Measurements from ENCODE around the gene STK32B. TPM values are rescaled to one million over a fixed set of nuclear protein-coding genes. Genes with fewer than 3 reads are reported as not detected.

STK32B gene
- total RNA-seq, 1 donor from 2014 or later = 46.9 TPM

GRCh38 chr4:5381961-5382441 lies 330.7 kb downstream of the STK32B start:
- Mint-ChIP-seq H3K27ac (ENCODE audit: unreplicated experiment) (peak overlapping the region; percentile 96), H3K4me3 (ENCODE audit: unreplicated experiment) (peak overlapping the region; percentile 14)

GRCh38 chr4:5383191-5383980 lies 332.1 kb downstream of the STK32B start:
- TF ChIP-seq, protein P1, sequence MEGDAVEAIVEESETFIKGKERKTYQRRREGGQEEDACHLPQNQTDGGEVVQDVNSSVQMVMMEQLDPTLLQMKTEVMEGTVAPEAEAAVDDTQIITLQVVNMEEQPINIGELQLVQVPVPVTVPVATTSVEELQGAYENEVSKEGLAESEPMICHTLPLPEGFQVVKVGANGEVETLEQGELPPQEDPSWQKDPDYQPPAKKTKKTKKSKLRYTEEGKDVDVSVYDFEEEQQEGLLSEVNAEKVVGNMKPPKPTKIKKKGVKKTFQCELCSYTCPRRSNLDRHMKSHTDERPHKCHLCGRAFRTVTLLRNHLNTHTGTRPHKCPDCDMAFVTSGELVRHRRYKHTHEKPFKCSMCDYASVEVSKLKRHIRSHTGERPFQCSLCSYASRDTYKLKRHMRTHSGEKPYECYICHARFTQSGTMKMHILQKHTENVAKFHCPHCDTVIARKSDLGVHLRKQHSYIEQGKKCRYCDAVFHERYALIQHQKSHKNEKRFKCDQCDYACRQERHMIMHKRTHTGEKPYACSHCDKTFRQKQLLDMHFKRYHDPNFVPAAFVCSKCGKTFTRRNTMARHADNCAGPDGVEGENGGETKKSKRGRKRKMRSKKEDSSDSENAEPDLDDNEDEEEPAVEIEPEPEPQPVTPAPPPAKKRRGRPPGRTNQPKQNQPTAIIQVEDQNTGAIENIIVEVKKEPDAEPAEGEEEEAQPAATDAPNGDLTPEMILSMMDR (IDR thresholded peaks at IDR 0.05) = no peak
- DNase-seq (ENCODE audit: extremely low spot score, unreplicated experiment) = no peak
- Mint-ChIP-seq H3K4me1 (ENCODE audit: unreplicated experiment) (peaks cover 71% of the 10 kb centered on the region), H3K9me3 (ENCODE audit: unreplicated experiment) (no peaks in the 10 kb centered on the region), H3K27me3 (ENCODE audit: unreplicated experiment) (no peaks in the 10 kb centered on the region), H3K4me3 (ENCODE audit: unreplicated experiment) (no peak overlapping the region), H3K36me3 (ENCODE audit: unreplicated experiment) (no peaks in the 10 kb centered on the region), H3K27ac (ENCODE audit: unreplicated experiment) (peak overlapping the region; percentile 96)

More at GRCh38 chr4:5381961-5382441, 330.7 kb downstream of the STK32B start:
- peak; percentile 89 for DNase-seq (ENCODE audit: extremely low spot score, unreplicated experiment)
- H3K27me3 Mint-ChIP-seq (ENCODE audit: unreplicated experiment) = no peaks in the 10 kb centered on the region
- peaks cover 4% of the 10 kb centered on the region for H3K9me3 Mint-ChIP-seq (ENCODE audit: unreplicated experiment)
- TF ChIP-seq, protein P1 (IDR thresholded peaks at IDR 0.05) = peak; percentile 9
- peaks cover 72% of the 10 kb centered on the region for H3K4me1 Mint-ChIP-seq (ENCODE audit: unreplicated experiment)
- H3K36me3 Mint-ChIP-seq (ENCODE audit: unreplicated experiment) = peaks cover 2% of the 10 kb centered on the region

- peaks cover 58% of the 10 kb centered on the region for H3K4me1 Mint-ChIP-seq (ENCODE audit: unreplicated experiment)
- TF ChIP-seq, protein P1 (IDR thresholded peaks at IDR 0.05) = no peak
- H3K36me3 Mint-ChIP-seq (ENCODE audit: unreplicated experiment) = peaks cover 8% of the 10 kb centered on the region
- H3K9me3 Mint-ChIP-seq (ENCODE audit: unreplicated experiment) = no peaks in the 10 kb centered on the region
- H3K4me3 Mint-ChIP-seq (ENCODE audit: unreplicated experiment) = no peak overlapping the region
- no peak for DNase-seq (ENCODE audit: extremely low spot score, unreplicated experiment)
- H3K27ac Mint-ChIP-seq (ENCODE audit: unreplicated experiment) = peak overlapping the region; percentile 76
- no peaks in the 10 kb centered on the region for H3K27me3 Mint-ChIP-seq (ENCODE audit: unreplicated experiment)
Observed at GRCh38 chr4:5385741-5386311, 334.5 kb downstream of the STK32B start.

DNA sequence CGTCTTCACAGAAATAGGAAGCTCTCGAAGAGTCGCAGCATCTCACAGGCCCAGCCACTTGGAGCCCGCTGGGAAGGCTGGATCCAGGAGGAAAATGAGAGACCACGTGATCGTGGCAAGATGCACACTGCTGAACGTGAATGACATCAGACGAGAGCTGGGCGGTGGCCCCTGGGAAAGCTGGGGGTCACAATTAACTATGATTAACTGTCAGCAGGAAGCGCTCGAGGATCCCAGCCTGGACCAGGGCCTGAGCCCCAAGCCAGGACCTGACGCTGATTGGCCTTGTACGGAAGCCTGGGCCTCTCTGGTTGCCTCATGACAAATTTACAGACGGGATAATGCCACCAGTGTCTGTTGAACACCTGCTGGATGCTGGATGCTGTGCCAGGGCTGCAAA lies 335.6 kb downstream of the STK32B start:
- Mint-ChIP-seq H3K4me1 (ENCODE audit: unreplicated experiment) (peaks cover 47% of the 10 kb centered on the region), H3K4me3 (ENCODE audit: unreplicated experiment) (no peak overlapping the region), H3K9me3 (ENCODE audit: unreplicated experiment) (no peaks in the 10 kb centered on the region), H3K27ac (ENCODE audit: unreplicated experiment) (no peak overlapping the region), H3K36me3 (ENCODE audit: unreplicated experiment) (peaks cover 12% of the 10 kb centered on the region), H3K27me3 (ENCODE audit: unreplicated experiment) (no peaks in the 10 kb centered on the region)
- TF ChIP-seq, protein P1 (IDR thresholded peaks at IDR 0.05) = no peak
- no peak for DNase-seq (ENCODE audit: extremely low spot score, unreplicated experiment)

GRCh38 chr4:5387457-5387856 lies 336.2 kb downstream of the STK32B start:
- H3K27me3 Mint-ChIP-seq (ENCODE audit: unreplicated experiment) = no peaks in the 10 kb centered on the region
- peaks cover 12% of the 10 kb centered on the region for H3K36me3 Mint-ChIP-seq (ENCODE audit: unreplicated experiment)
- peaks cover 42% of the 10 kb centered on the region for H3K4me1 Mint-ChIP-seq (ENCODE audit: unreplicated experiment)
- H3K9me3 Mint-ChIP-seq (ENCODE audit: unreplicated experiment) = no peaks in the 10 kb centered on the region
- TF ChIP-seq, protein P1 (IDR thresholded peaks at IDR 0.05) = no peak
- no peak for DNase-seq (ENCODE audit: extremely low spot score, unreplicated experiment)
- H3K27ac Mint-ChIP-seq (ENCODE audit: unreplicated experiment) = no peak overlapping the region
- H3K4me3 Mint-ChIP-seq (ENCODE audit: unreplicated experiment) = no peak overlapping the region
